Cardiac fibroblast (primary cell): Measurements from ENCODE around the gene ATG4B.

Experiments
- DNase-seq, 2 donors: peaks; one replicate each; pipeline versions ENCODE4 v3.0.0 to v3.0.0-alpha.2; 2010; ENCODE audit warnings: low read depth in 2 of 2
- H3K4me3 ChIP-seq, 2 donors: replicated peaks in 1 of 2; 1 replicate in 1 of 2; 2 replicates in 1 of 2; pipeline ENCODE4 v1.5.1; 2011; ENCODE audit warnings: low read depth in 2 of 2, low read length in 2 of 2, mild to moderate bottlenecking in 2 of 2, moderate library complexity in 1 of 2
- TF ChIP-seq, protein P1 (sequence below): IDR thresholded peaks from one replicate; pipeline ENCODE4 v1.5.1; 2011; ENCODE audit warnings: low read depth, mild to moderate bottlenecking, low read length, inconsistent platforms

ATG4B gene

DNA sequence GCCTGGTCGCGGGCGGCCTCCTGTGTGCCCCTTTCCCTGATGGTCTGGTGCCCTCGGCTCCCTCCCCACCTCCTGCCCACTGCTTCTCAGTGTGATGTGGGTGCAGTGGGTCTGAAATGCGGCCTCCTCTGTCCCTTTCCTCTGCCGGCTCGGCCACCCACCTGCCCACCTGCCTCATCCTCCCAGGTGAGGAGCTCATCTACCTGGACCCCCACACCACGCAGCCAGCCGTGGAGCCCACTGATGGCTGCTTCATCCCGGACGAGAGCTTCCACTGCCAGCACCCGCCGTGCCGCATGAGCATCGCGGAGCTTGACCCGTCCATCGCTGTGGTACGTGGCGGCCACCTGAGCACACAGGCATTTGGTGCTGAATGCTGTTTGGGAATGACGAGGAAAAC, 30.9 kb downstream of the ATG4B start:
- no peak for DNase-seq
- TF ChIP-seq, protein P1, sequence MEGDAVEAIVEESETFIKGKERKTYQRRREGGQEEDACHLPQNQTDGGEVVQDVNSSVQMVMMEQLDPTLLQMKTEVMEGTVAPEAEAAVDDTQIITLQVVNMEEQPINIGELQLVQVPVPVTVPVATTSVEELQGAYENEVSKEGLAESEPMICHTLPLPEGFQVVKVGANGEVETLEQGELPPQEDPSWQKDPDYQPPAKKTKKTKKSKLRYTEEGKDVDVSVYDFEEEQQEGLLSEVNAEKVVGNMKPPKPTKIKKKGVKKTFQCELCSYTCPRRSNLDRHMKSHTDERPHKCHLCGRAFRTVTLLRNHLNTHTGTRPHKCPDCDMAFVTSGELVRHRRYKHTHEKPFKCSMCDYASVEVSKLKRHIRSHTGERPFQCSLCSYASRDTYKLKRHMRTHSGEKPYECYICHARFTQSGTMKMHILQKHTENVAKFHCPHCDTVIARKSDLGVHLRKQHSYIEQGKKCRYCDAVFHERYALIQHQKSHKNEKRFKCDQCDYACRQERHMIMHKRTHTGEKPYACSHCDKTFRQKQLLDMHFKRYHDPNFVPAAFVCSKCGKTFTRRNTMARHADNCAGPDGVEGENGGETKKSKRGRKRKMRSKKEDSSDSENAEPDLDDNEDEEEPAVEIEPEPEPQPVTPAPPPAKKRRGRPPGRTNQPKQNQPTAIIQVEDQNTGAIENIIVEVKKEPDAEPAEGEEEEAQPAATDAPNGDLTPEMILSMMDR, result no peak
- H3K4me3 ChIP-seq, result no peak overlapping the region

DNA sequence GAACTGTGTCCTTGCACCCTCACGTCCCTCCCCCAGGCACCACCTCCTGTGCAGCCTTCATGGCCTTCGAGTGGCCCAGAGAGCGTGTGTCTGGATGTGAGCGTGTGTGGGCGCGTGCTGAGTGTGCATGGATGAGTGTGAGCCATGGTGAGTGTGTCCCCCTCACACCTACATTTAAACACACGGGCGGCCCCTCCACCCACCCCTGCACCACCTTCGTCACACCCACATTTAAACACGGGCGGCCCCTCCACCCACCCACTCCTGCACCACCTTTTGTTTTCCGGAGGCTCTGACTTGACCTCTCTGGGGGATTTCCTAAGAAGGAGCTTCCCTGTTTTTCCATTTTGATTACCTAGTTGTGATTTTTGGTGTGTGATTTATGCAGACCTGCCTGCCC, 31.3 kb downstream of the ATG4B start:
- TF ChIP-seq, protein P1, result no peak
- H3K4me3 ChIP-seq, result no peak overlapping the region
- no peak for DNase-seq

DNA sequence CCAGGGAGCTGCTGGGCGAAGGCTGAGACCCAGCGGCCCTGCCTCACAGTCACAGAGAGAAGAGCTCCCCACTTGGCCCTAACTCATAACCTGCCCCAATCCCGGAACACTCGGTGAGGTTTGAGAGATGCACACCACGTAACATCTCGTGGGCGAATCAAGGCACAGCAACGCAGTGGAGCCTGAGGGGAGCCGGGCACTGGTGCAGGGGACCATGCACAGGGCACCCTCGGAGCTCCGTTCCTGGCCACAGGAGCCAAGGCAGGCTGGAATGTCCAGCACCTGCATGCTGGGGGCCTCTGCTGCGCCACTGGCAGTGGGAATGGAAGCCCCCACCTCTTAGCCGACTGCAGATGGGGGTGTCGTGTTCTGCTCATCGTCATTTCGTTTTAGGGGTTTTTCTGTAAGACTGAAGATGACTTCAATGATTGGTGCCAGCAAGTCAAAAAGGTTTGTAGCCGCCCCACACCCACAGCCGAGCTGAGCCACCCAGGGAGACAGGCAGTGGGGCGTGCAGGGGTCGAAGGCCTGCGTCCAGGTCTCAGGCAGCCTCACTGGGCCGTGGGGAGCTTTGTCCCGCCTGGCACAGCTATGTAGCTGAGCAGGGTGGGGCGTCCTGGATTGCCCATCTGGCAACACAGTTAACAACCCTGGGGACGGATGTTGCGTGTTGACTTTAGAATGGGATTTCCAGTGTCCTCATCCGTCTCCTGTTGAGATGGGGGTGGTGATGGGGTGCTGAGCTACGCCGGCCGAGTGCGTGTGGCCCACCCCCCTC, 33.0 kb downstream of the ATG4B start:
- no peak for DNase-seq
- H3K4me3 ChIP-seq, result no peak overlapping the region
- TF ChIP-seq, protein P1, result no peak

DNA sequence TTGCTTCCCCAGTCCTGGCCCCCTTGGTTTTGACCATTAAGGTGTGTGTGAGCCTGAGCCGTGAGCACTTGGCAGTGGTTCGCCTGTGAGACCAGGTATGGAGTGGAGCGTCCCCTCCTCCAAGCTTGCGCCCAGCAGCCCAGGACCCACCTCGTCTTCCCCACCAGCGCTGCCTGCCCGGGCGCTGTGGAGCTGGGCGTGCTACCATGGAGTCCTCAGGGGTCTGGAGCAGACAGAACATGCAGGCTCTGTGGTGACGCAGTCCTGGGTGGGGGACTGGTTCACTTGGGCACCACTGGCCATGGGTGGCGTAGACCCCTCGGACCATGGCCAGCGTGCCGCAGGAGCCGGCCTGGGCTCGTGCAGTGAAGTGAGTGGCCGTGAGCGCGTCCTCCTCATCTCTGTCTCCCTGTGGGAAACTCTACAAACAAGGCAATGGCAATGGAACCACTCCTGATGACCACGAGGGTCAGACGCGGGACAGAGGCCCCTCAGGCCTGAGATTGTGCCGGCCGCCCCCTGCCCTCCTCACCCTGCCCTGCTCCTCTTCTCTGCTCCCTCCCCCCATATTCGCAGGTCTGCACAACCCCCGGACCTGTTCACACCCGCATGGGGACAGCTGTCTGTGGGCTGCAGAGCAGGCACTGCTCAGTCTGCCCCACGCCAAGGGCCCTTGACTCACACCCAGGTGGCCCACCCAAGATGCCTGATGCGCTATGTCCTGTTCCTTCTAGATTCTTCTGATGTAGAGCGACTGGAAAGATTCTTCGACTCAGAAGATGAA, 34.2 kb downstream of the ATG4B start:
- no peak for DNase-seq
- H3K4me3 ChIP-seq, result no peak overlapping the region
- TF ChIP-seq, protein P1, result no peak

DNA sequence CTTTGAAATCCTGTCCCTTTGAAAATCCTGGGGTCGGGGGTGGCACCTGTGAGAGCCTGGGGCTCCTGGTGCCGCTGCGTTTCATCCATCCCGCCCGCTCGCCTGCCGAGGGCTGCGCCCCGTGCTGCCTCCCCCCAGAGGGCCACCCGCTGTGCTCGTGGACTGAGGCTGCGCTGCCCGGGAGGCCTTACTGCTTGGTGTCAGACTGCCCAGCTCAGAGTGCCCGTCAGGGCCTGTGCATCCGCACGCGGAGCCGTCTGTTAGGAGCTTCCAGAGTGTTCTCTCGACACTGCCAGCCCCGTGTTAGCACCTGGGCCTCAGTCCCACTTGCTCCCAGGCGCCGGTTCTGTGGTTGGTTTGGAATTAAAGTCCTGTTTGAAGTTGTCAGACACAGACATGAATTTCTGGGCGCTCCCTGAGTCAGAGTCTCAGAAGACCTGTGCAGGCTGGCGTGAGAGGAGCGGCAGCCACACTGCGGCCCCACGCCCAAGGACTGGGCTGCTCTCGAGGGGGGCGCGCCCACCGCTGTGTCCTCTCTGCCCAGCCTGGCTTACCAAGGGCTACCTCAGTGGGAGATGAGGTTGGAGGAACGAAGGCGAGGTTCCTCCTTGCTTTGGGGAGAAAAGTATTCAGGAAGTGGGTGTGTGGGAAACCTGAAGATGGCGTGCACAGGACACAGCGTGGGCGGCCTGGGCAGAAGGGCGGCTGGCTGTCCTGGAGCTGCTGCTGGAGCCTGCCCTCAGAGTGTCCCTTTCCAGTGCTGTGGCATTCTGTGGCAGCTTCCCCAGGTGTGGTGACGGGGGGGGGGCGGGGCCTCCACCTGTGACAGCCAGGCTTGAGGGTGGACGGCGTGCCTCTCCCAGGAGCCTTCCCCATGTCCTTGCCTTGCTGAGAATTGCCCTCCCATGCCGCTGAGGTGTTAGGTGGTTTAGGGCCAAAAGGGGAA, 35.0 kb downstream of the ATG4B start:
- TF ChIP-seq, protein P1, result no peak

DNA sequence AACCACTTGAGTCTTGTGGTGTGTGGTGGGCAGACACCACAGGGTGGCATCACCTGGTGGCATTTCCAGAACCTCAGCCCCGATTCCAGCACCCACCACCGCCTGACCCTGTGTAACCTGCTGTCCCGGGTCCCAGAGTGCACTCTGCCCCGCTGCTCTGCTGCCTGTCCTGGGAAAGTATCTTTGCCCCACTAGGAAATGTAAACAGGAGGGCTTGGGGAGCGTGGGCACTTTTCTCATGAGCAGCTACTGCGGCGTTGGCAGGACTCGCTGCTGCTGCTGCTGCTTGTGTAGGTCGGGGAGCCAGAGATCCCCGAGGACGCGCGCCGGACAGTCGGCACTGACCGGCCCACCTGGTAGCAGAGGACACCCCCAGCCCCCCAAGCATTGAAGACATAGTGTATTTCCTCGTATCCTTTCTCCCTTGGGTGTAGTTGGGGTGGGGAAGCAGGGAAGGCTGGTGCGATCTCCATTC, 35.7 kb downstream of the ATG4B start:
- DNase-seq, result no peak
- TF ChIP-seq, protein P1, result no peak
- H3K4me3 ChIP-seq, result no peak overlapping the region

More for the DNA sequence above, 35.0 kb downstream of the ATG4B start:
- H3K4me3 ChIP-seq, result no peak overlapping the region
- DNase-seq, result no peak
